ENCODE results near the gene ASF1A. TPM values are rescaled to one million over a fixed set of nuclear protein-coding genes. Genes with fewer than 3 reads are reported as not detected.

Gene ASF1A
- total RNA-seq, 1 experiment from 2014 or later: 34.4 TPM

- WGBS (ENCODE audit: extremely low coverage, insufficient read length, low lambda C conversion rate): no CpG with 5 or more reads among the region's 7 CpGs
- no peak overlapping the region for H3K23ac ChIP-seq (ENCODE audit: insufficient read length, low read depth, low read length)
- no peaks in the 10 kb centered on the region for H3K9me3 ChIP-seq (ENCODE audit: control insufficient read depth, low read depth, low read length)
- H4K8ac ChIP-seq (replicated peaks; ENCODE audit: insufficient read length, low read depth, low read length): no peak overlapping the region
- no peak overlapping the region for H3K4me2 ChIP-seq (ENCODE audit: insufficient read depth, insufficient read length, low read length)
- no peak overlapping the region for H2BK12ac ChIP-seq (ENCODE audit: insufficient read length, low read depth, low read length)
- no peaks in the 10 kb centered on the region for H4K20me1 ChIP-seq (ENCODE audit: control insufficient read depth, insufficient read depth, insufficient read length)
- H2BK15ac ChIP-seq (ENCODE audit: low read depth, low read length): no peak overlapping the region
- TF ChIP-seq CTCF (conservative IDR thresholded peaks at IDR 0.05): no peak
- H4K91ac ChIP-seq (ENCODE audit: insufficient read length, low read depth, low read length): no peak overlapping the region
- H3K4me1 Mint-ChIP-seq: peaks cover 4 to 13% of the 10 kb centered on the region in 2 experiments; a peak in 3 of 4 replicates
- H2BK5ac ChIP-seq (ENCODE audit: insufficient read length, low read length): no peak overlapping the region
- no peaks in the 10 kb centered on the region; the same call in 1 of the 2 replicates for H3K4me1 ChIP-seq (ENCODE audit: insufficient read depth, low read length)
- no peak overlapping the region for H3K4ac ChIP-seq (ENCODE audit: low read depth, low read length)
- no peak overlapping the region for H3K4me3 Mint-ChIP-seq
- no peak overlapping the region for H2BK120ac ChIP-seq (ENCODE audit: low read depth, low read length, poor library complexity, severe bottlenecking)
- no peaks in the 10 kb centered on the region for H3K23me2 ChIP-seq (ENCODE audit: insufficient read length, low read depth, low read length, poor library complexity, severe bottlenecking)
- no peak overlapping the region for H3K9ac ChIP-seq (ENCODE audit: extremely low read depth, insufficient read length, low read length)
- H3K79me1 ChIP-seq (ENCODE audit: insufficient read depth, low read depth, low read length, poor library complexity, severe bottlenecking): no peaks in the 10 kb centered on the region
- peaks cover 10 to 11% of the 10 kb centered on the region in 2 experiments for H3K9me3 Mint-ChIP-seq
- no peak overlapping the region for H3K18ac ChIP-seq (ENCODE audit: insufficient read length, low read depth, low read length)
- no peak overlapping the region for H4K5ac ChIP-seq (ENCODE audit: insufficient read length, low read depth, low read length)
- no peaks in the 10 kb centered on the region for H3K79me2 ChIP-seq (ENCODE audit: insufficient read depth, low read length)
- peaks cover 6 to 12% (median 10%) of the 10 kb centered on the region in 3 experiments for H3K36me3 Mint-ChIP-seq (ENCODE audit: insufficient read depth in 1 of 3, low read depth in 3 of 3)
- H3K27me3 Mint-ChIP-seq (ENCODE audit: low read depth): no peaks in the 10 kb centered on the region
- DNase-seq: no peak
- no peak overlapping the region for H2AFZ ChIP-seq (ENCODE audit: low read length)
- H2AK5ac ChIP-seq (ENCODE audit: insufficient read length, low read length): no peak overlapping the region
- H3K27me3 ChIP-seq (ENCODE audit: insufficient read depth, low read length): no peaks in the 10 kb centered on the region
- H2BK20ac ChIP-seq (ENCODE audit: low read depth, low read length, poor library complexity, severe bottlenecking): no peak overlapping the region
- H3K14ac ChIP-seq (ENCODE audit: insufficient read depth, low read length): no peak overlapping the region
- H3K56ac ChIP-seq (ENCODE audit: insufficient read length, low read depth, low read length): no peak overlapping the region
- H3T11ph ChIP-seq (ENCODE audit: low read length): no peak overlapping the region
- peak overlapping the region in 2 of 3 experiments; percentile 41 to 86; a peak in 3 of 7 replicates for H3K27ac Mint-ChIP-seq
- no peak overlapping the region for H3K27ac ChIP-seq (ENCODE audit: insufficient read length, low read depth, low read length)
Observed at GRCh38 chr6:118864341-118865099, 29.4 kb upstream of the ASF1A start.
